DOHH2 (cell line): ENCODE data around the gene DSCAM.

ENCODE experiments used
- H3F3A ChIP-seq: fragments of 200-600 bp; sonication (generic), shearing (Covaris generic); 2 replicates; pipeline ENCODE4 v1.6.0; 2016; ENCODE audit warnings: antibody characterized with exemption, mild to moderate bottlenecking; ENCODE audit not compliant: control insufficient read depth, insufficient read depth
- H3K27ac ChIP-seq: fragments of 200-600 bp; sonication (generic); 2 replicates; pipeline ENCODE4 v1.5.1; 2014; ENCODE audit warnings: low read depth, mild to moderate bottlenecking, low read length, moderate library complexity
- H3K27me3 ChIP-seq: fragments of 200-600 bp; sonication (generic); 2 replicates; pipeline ENCODE4 v1.6.1; 2014; ENCODE audit warnings: mild to moderate bottlenecking, low read length, mixed read lengths; ENCODE audit not compliant: control insufficient read depth
- H3K36me3 ChIP-seq: fragments of 200-600 bp; sonication (generic); 2 replicates; pipeline ENCODE4 v1.6.1; 2014; ENCODE audit warnings: mild to moderate bottlenecking, low read length, moderate library complexity, mixed read lengths; ENCODE audit not compliant: control insufficient read depth
- H3K4me1 ChIP-seq: fragments of 200-600 bp; sonication (generic); 2 replicates; pipeline ENCODE4 v1.6.1; 2014; ENCODE audit warnings: mild to moderate bottlenecking, low read length, mixed read lengths; ENCODE audit not compliant: control insufficient read depth
- H3K4me2 ChIP-seq: fragments of 200-600 bp; sonication (generic); 2 replicates; pipeline ENCODE4 v1.6.0; 2014; ENCODE audit warnings: mild to moderate bottlenecking, low read length, moderate library complexity
- H3K4me3 ChIP-seq: fragments of 200-600 bp; sonication (generic); 2 replicates; pipeline ENCODE4 v1.5.1; 2014; ENCODE audit warnings: mild to moderate bottlenecking, low read length, mixed read lengths
- H3K79me2 ChIP-seq: fragments of 200-600 bp; sonication (generic); 2 replicates; pipeline ENCODE4 v1.6.1; 2014; ENCODE audit warnings: mild to moderate bottlenecking, low read length, mixed read lengths; ENCODE audit not compliant: control insufficient read depth
- H3K9me2 ChIP-seq: fragments of 200-600 bp; sonication (generic); replicated peaks from 2 replicates; pipeline ENCODE4 v1.6.1; 2014; ENCODE audit warnings: mild to moderate bottlenecking, low read length, mixed read lengths; ENCODE audit not compliant: control insufficient read depth
- H3K9me3 ChIP-seq: fragments of 200-600 bp; sonication (generic); 2 replicates; pipeline ENCODE4 v1.6.1; 2014; ENCODE audit warnings: antibody characterized with exemption, low read length, mixed read lengths; ENCODE audit not compliant: control insufficient read depth, insufficient read depth
- H4K20me1 ChIP-seq: fragments of 200-600 bp; sonication (generic); 2 replicates; pipeline ENCODE4 v1.6.0; 2014; ENCODE audit warnings: low read depth, mild to moderate bottlenecking, antibody characterized with exemption, low read length, moderate library complexity; ENCODE audit not compliant: control insufficient read depth, insufficient read depth
- CTCF ChIP-seq: fragments of 200-600 bp; sonication (generic); IDR thresholded peaks from one replicate; pipeline ENCODE4 v1.5.1; 2014; ENCODE audit warnings: antibody characterized with exemption, mild to moderate bottlenecking, low read depth, low read length; ENCODE audit not compliant: poor library complexity, severe bottlenecking
- EZH2phosphoT487 ChIP-seq: fragments of 200-600 bp; sonication (generic); IDR thresholded peaks from 2 replicates; pipeline ENCODE4 v1.6.1; 2017; ENCODE audit warnings: borderline replicate concordance, mild to moderate bottlenecking, antibody characterized with exemption, low read length, moderate library complexity, mixed read lengths

Gene DSCAM

DNA sequence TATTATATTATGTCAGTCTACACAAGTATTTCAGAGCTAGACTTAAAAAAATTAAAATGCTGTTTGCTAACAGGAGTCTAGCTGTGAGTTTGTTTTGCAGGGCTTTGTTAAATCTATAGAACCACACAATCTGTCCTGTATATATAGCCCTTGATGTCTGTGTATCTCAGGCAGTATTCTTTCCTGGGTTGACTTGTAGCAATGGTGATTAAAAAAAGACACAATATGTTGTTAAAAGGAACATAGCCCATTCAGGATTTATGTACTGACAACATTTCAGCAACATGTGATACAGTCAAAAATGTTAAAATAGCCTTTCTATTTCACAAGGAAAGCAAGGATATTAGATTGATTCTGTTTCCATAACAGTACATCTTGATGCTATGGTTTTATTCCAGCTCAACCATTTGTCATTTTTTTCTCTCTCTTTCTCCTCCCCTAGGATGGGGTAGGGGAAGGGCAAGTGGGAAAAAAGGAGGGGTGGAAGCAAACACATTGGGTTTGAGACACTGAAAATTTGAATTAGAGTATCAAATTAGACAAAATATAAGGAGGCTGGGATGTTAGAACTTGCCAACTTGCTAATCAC, 139.2 kb downstream of the DSCAM start:
- Histone ChIP-seq H3K4me1 (no peaks in the 10 kb centered on the region), H3K36me3 (no peaks in the 10 kb centered on the region), H3K79me2 (no peaks in the 10 kb centered on the region), H3K4me2 (no peak overlapping the region), H3F3A (no peaks in the 10 kb centered on the region), H3K27ac (no peak overlapping the region), H3K9me2 (no peaks in the 10 kb centered on the region), H3K9me3 (peaks cover 10% of the 10 kb centered on the region; the same call in 1 of the 2 replicates), H3K4me3 (no peak overlapping the region), H4K20me1 (no peaks in the 10 kb centered on the region), H3K27me3 (no peaks in the 10 kb centered on the region)
- TF ChIP-seq CTCF: no peak
- no peak for TF ChIP-seq EZH2phosphoT487

- Histone ChIP-seq H3K4me3 (no peak overlapping the region), H3K36me3 (no peaks in the 10 kb centered on the region), H3F3A (no peaks in the 10 kb centered on the region), H4K20me1 (no peaks in the 10 kb centered on the region), H3K4me2 (no peak overlapping the region), H3K79me2 (no peaks in the 10 kb centered on the region), H3K4me1 (no peaks in the 10 kb centered on the region), H3K27me3 (no peaks in the 10 kb centered on the region), H3K9me2 (no peaks in the 10 kb centered on the region), H3K9me3 (peaks cover 10% of the 10 kb centered on the region; the same call in 1 of the 2 replicates), H3K27ac (no peak overlapping the region)
- TF ChIP-seq CTCF (no peak), EZH2phosphoT487 (no peak)
These were observed 139.9 kb downstream of the DSCAM start for GRCh38 chr21:40706806-40707655.

- H3K4me3 ChIP-seq: no peak overlapping the region
These were observed 140.8 kb downstream of the DSCAM start for GRCh38 chr21:40706176-40706575.

More at GRCh38 chr21:40706176-40706575, 140.8 kb downstream of the DSCAM start:
- TF ChIP-seq CTCF: no peak
- TF ChIP-seq EZH2phosphoT487: no peak
- no peaks in the 10 kb centered on the region for H3K36me3 ChIP-seq
- H3K4me2 ChIP-seq: no peak overlapping the region
- no peaks in the 10 kb centered on the region for H3K79me2 ChIP-seq
- H3F3A ChIP-seq: no peaks in the 10 kb centered on the region
- H3K4me1 ChIP-seq: no peaks in the 10 kb centered on the region
- H4K20me1 ChIP-seq: no peaks in the 10 kb centered on the region
- no peaks in the 10 kb centered on the region for H3K9me2 ChIP-seq
- H3K27me3 ChIP-seq: no peaks in the 10 kb centered on the region
- peaks cover 7% of the 10 kb centered on the region; the same call in 1 of the 2 replicates for H3K9me3 ChIP-seq
- no peak overlapping the region for H3K27ac ChIP-seq
